A549 (cell line): ENCODE results near the gene DYNC1H1.

Experiments
- CEBPB ChIP-seq, 2 experiments: fragments of >200 bp in 1 of 2; sonication (Bioruptor Twin) in 1 of 2; formaldehyde crosslinking in 1 of 2; IDR thresholded peaks; 2 replicates each; pipeline ENCODE4 v1.6.1; 2012 to 2016
- CHD2 ChIP-seq: fragments of 150-350 bp; IDR thresholded peaks from 2 replicates; pipeline ENCODE4 v1.6.1; 2014; ENCODE audit warnings: low read length; ENCODE audit not compliant: partially characterized antibody
- TF ChIP-seq, protein P1 (sequence below): fragments of 150-350 bp; IDR thresholded peaks from 2 replicates; pipeline ENCODE4 v1.6.1; 2014; ENCODE audit warnings: low read depth, mild to moderate bottlenecking, low read length

DNA sequence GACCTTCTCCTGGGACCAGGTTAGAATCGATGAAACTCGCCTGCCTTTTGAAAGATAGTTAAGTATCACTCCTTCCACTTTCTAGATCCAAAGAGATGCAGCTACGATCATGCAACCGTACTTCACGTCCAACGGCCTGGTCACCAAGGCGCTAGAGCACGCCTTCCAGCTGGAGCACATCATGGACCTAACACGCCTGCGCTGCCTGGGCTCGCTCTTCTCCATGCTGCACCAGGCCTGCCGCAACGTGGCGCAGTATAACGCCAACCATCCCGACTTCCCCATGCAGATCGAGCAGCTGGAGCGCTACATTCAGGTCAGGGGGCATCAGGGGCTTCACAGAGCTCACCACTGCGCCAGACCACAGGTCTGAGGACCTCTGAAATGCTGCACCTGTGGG, 51.4 kb downstream of the DYNC1H1 start:
- TF ChIP-seq CEBPB (IDR thresholded peaks at IDR 0.05) (no peak), CHD2 (no peak)
- TF ChIP-seq, protein P1, sequence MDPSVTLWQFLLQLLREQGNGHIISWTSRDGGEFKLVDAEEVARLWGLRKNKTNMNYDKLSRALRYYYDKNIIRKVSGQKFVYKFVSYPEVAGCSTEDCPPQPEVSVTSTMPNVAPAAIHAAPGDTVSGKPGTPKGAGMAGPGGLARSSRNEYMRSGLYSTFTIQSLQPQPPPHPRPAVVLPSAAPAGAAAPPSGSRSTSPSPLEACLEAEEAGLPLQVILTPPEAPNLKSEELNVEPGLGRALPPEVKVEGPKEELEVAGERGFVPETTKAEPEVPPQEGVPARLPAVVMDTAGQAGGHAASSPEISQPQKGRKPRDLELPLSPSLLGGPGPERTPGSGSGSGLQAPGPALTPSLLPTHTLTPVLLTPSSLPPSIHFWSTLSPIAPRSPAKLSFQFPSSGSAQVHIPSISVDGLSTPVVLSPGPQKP = no peak
